ENCODE data around the gene GMCL1. TPM values are rescaled to one million over a fixed set of nuclear protein-coding genes. Genes with fewer than 3 reads are reported as not detected.

The GMCL1 gene
- total RNA-seq, 1 donor, result 9.7 TPM

DNA sequence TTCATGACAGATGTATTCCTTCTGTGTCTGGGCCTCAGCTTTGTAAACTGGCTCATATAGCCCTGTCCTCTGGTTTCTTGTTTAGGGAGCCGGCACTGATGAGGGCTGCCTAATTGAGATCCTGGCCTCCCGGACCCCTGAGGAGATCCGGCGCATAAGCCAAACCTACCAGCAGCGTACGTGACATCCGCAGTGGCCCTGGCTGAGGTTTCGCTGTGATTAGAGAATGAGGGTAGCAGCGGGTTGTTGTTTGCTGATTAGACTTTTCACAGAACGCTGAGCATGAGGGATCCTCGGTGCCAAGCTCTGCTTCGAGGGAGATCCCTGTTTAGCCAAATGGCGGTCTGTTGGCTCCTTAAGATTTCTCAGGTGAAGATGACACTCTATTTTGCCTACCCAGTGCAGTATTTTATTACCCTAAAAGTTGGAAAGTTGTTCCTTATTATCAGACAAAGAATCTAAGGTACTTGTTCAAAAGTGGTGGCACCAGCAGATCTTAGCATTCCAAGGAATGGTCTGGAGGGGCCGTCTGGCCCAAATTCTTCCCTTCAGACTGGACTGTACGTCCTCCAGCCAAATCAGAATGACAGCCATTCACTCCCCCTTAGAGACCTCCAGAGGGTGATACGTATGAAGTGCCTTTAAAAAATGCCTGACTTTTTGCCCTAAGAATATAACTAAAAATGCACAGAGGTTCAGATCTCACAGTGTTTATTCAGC, 21.5 kb upstream of the GMCL1 start:
- DNase-seq (ENCODE audit: low read depth), result no peak
- TF ChIP-seq, protein P1, sequence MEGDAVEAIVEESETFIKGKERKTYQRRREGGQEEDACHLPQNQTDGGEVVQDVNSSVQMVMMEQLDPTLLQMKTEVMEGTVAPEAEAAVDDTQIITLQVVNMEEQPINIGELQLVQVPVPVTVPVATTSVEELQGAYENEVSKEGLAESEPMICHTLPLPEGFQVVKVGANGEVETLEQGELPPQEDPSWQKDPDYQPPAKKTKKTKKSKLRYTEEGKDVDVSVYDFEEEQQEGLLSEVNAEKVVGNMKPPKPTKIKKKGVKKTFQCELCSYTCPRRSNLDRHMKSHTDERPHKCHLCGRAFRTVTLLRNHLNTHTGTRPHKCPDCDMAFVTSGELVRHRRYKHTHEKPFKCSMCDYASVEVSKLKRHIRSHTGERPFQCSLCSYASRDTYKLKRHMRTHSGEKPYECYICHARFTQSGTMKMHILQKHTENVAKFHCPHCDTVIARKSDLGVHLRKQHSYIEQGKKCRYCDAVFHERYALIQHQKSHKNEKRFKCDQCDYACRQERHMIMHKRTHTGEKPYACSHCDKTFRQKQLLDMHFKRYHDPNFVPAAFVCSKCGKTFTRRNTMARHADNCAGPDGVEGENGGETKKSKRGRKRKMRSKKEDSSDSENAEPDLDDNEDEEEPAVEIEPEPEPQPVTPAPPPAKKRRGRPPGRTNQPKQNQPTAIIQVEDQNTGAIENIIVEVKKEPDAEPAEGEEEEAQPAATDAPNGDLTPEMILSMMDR (IDR thresholded peaks at IDR 0.05; ENCODE audit: insufficient read depth, low read length), result no peak
- H3K4me3 ChIP-seq (ENCODE audit: low read depth, low read length), result no peak overlapping the region

DNA sequence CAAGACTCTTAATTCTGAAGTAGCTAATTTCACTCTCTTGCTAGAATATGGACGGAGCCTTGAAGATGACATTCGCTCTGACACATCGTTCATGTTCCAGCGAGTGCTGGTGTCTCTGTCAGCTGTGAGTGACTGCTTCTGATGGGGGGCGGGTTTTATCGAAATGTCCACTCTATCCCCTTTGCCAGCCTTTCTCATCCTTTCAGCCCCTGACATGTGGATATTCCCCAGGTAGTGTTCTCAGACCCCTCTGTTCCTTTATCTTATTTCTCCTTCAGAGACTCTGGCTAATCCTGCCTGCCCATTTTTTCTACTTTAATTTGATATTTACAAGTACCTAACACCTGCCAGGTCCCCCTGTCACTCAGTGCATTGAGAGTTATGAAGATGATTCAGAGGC, 18.9 kb upstream of the GMCL1 start:
- no peak for DNase-seq (ENCODE audit: low read depth)
- TF ChIP-seq, protein P1 (IDR thresholded peaks at IDR 0.05; ENCODE audit: insufficient read depth, low read length), result no peak
- no peak overlapping the region for H3K4me3 ChIP-seq (ENCODE audit: low read depth, low read length)

DNA sequence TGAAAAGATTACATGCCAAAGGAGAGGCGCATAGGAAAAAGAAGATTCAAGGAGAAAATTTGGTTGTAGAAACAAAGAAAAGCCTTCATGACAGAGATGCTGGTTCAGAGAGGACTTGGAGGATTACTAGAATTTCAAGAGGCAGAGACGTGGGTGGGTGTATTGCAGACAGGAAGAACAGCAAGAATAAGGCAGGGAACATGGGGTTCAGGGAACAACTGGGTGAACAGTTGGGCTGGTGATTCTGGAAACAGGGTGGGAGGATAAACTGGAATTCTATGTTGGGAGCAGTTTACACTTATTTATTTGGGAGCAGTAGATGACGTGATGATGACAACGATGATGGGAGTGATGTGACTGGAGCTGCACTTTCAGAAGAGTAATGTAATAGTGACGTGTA, 18.4 kb upstream of the GMCL1 start:
- H3K4me3 ChIP-seq (ENCODE audit: low read depth, low read length), result no peak overlapping the region
- TF ChIP-seq, protein P1 (IDR thresholded peaks at IDR 0.05; ENCODE audit: insufficient read depth, low read length), result no peak
- no peak for DNase-seq (ENCODE audit: low read depth)

- TF ChIP-seq, protein P1 (IDR thresholded peaks at IDR 0.05; ENCODE audit: insufficient read depth, low read length), result no peak
- no peak overlapping the region for H3K4me3 ChIP-seq (ENCODE audit: low read depth, low read length)
- DNase-seq (ENCODE audit: low read depth), result no peak
Observed at GRCh38 chr2:69811591-69811990, 17.9 kb upstream of the GMCL1 start.

DNA sequence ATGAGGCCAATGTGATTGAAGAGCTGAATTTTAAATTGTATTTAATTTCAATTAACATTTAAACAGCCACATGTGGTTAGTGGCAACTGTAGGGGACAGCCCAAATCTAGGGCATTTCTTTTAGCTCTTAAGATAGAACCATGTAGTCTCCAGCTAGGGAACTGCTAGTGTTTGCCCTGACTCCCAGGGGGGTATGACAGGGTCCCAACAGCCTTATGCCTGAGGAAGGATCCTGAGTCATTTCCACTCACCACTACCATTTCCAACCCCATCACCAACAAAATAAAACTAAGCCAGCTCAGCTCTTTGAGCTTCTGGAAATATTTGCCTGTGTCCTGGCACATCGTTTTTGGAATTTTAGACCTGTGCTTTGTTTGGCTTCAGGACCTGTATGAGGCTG, 13.7 kb upstream of the GMCL1 start:
- H3K4me3 ChIP-seq (ENCODE audit: low read depth, low read length), result no peak overlapping the region
- DNase-seq (ENCODE audit: low read depth), result no peak
- TF ChIP-seq, protein P1 (IDR thresholded peaks at IDR 0.05; ENCODE audit: insufficient read depth, low read length), result no peak

DNA sequence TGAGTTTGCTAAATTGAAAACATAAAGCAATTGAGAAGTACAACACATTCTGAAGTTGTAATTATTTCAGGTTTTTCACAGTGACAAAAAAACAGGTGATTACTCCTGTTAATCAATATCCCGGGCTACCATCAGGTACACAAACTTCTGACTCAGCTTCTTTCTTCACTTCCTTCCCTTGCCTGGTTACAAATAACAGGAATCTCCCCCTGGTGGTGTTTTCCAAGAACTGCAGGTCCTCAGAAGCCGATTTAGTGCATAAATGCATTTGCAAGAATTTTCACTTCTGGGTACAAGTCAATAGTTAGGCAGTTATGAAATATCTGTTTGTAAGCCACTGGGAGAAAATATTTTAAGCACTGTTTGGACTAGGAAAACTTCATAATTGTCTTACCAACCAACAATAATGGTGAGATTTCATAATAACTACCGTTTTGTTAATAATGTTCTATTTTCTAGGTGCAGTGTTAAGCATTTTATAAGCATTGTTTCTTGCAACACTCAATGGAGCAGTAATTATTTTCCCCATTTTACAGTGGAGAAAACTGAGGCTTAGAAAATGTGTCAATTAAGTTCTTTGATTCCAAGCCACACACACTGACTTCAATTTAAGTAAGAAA, 12.4 kb upstream of the GMCL1 start:
- TF ChIP-seq, protein P1 (IDR thresholded peaks at IDR 0.05; ENCODE audit: insufficient read depth, low read length), result peak; percentile 89
- peak; percentile 92 for DNase-seq (ENCODE audit: low read depth)
- no peak overlapping the region for H3K4me3 ChIP-seq (ENCODE audit: low read depth, low read length)
